ENCODE results near the gene PCLO. TPM values are rescaled to one million over a fixed set of nuclear protein-coding genes. Genes with fewer than 3 reads are reported as not detected.

PCLO gene
- total and polyA plus RNA-seq, 2 of the 8 experiments (the other 6 are each of a cell fraction or from before 2014, with no cell fraction given), result 1.5 to 3.2 TPM

GRCh38 chr7:82985144-82985802 lies 177.4 kb downstream of the PCLO start (continued):
- TF ChIP-seq CTCF (IDR thresholded peaks at IDR 0.05; ENCODE audit: control extremely low read depth in 1 of 3, insufficient read depth in 1 of 3, low read depth in 1 of 3, low read length in 3 of 3) (no peak), SP4 (IDR thresholded peaks at IDR 0.05; ENCODE audit: low read length) (no peak), CTBP2 (IDR thresholded peaks at IDR 0.05; ENCODE audit: borderline replicate concordance, insufficient read depth, insufficient read length, low read length) (no peak), E2F6 (IDR thresholded peaks at IDR 0.05) (no peak), TBP (IDR thresholded peaks at IDR 0.05; ENCODE audit: low read depth, low read length) (no peak), RXRA (IDR thresholded peaks at IDR 0.05; ENCODE audit: insufficient read depth, low read depth, low read length) (no peak), SAP30 (IDR thresholded peaks at IDR 0.05; ENCODE audit: insufficient read depth, insufficient replicate concordance, low read length) (no peak)
